Loucy (cell line): ENCODE data around the gene KRT4.

Source experiments
- CTCF ChIP-seq: fragments of 200-600 bp; sonication (generic); conservative IDR thresholded peaks from 2 replicates; pipeline ENCODE4 v1.5.1; 2014; ENCODE audit warnings: mild to moderate bottlenecking, antibody characterized with exemption, low read length
- EZH2phosphoT487 ChIP-seq: fragments of 200-600 bp; IDR thresholded peaks from 2 replicates; pipeline ENCODE4 v1.6.1; 2018; ENCODE audit warnings: antibody characterized with exemption, mild to moderate bottlenecking, moderate library complexity, borderline replicate concordance

GRCh38 chr12:52808573-52809160, 5.2 kb downstream of the KRT4 start:
- TF ChIP-seq CTCF, result no peak
- TF ChIP-seq EZH2phosphoT487, result no peak
